Measurements from ENCODE around the gene IZUMO1R. TPM values are rescaled to one million over a fixed set of nuclear protein-coding genes. Genes with fewer than 3 reads are reported as not detected.

The IZUMO1R gene
- not detected in 2 replicates for total RNA-seq

GRCh38 chr11:94303966-94304958 is at the start of gene IZUMO1R:
Gene IZUMO1R, plus strand, starts transcription at chr11:94304580. Its CDS starts 1,057 bp downstream, at chr11:94305637.

Other genes starting within 250 kb of the IZUMO1R start
- 80.1 and 92.7 TPM in 2 replicates for gene PANX1, start 175.7 kb upstream of the IZUMO1R start, total RNA-seq
- gene GPR83, start 96.8 kb downstream of the IZUMO1R start, total RNA-seq: 0.16 TPM in 1 of 2 replicates, not detected in the other
- gene MRE11, start 189.3 kb downstream of the IZUMO1R start, total RNA-seq: 11.2 and 14.1 TPM in 2 replicates
- gene ANKRD49, start 189.4 kb downstream of the IZUMO1R start, total RNA-seq: 11.8 and 14.3 TPM in 2 replicates
- not detected in 2 replicates for gene C11orf97, start 207.9 kb downstream of the IZUMO1R start, total RNA-seq
- gene FUT4, start 239.3 kb downstream of the IZUMO1R start, total RNA-seq: 9.8 and 11.8 TPM in 2 replicates